Natural killer cell (primary cell): ENCODE measurements around the gene PARD3B. TPM values are rescaled to one million over a fixed set of nuclear protein-coding genes. Genes with fewer than 3 reads are reported as not detected.

Experiments
- ATAC-seq, 3 donors: fragments of 150-1000 bp in 2 of 3; fragments of 200-7000 bp in 1 of 3; cut with Tn5 transposase; 1 replicate in 1 of 3; 2 replicates in 2 of 3; pipeline ENCODE4 v1.10.0; 2021; ENCODE audit warnings: mild to moderate bottlenecking in 2 of 3, moderate library complexity in 2 of 3
- DNase-seq, 2 donors: peaks; one replicate each; pipeline versions ENCODE4 v3.0.0 to v3.0.0-alpha.2; 2013 to 2021; ENCODE audit warnings: mixed read lengths in 1 of 2
- H3K27ac ChIP-seq: one replicate; pipeline ENCODE4 v1.5.1; 2013; ENCODE audit warnings: mild to moderate bottlenecking, low read length
- H3K27me3 ChIP-seq: one replicate; pipeline ENCODE4 v1.6.1; 2013; ENCODE audit warnings: low read length; ENCODE audit not compliant: control insufficient read depth, insufficient read depth
- H3K36me3 ChIP-seq: one replicate; pipeline ENCODE4 v1.6.1; 2013; ENCODE audit warnings: low read length; ENCODE audit not compliant: control insufficient read depth, insufficient read depth
- H3K4me1 ChIP-seq: one replicate; pipeline ENCODE4 v1.6.1; 2013; ENCODE audit warnings: low read length; ENCODE audit not compliant: control insufficient read depth, insufficient read depth
- H3K4me3 ChIP-seq: one replicate; pipeline ENCODE4 v1.5.1; 2013; ENCODE audit warnings: low read length
- H3K9me3 ChIP-seq: one replicate; pipeline ENCODE4 v1.6.1; 2013; ENCODE audit warnings: low read length; ENCODE audit not compliant: control insufficient read depth, insufficient read depth
- H3K27ac Mint-ChIP-seq, 2 donors: one replicate each; pipeline ENCODE4 v1.8.0; 2022; ENCODE audit warnings: mild to moderate bottlenecking in 2 of 2, mixed read lengths in 2 of 2, moderate library complexity in 1 of 2
- H3K27me3 Mint-ChIP-seq, 2 donors: one replicate each; pipeline ENCODE4 v1.8.0; 2022; ENCODE audit warnings: low read depth in 2 of 2, mixed read lengths in 2 of 2
- H3K36me3 Mint-ChIP-seq: one replicate; pipeline ENCODE4 v1.8.0; 2022; ENCODE audit warnings: mixed read lengths
- H3K4me1 Mint-ChIP-seq, 2 donors: one replicate each; pipeline ENCODE4 v1.8.0; 2022; ENCODE audit warnings: mixed read lengths in 2 of 2
- H3K4me3 Mint-ChIP-seq: one replicate; pipeline ENCODE4 v1.8.0; 2022; ENCODE audit warnings: mild to moderate bottlenecking, moderate library complexity, mixed read lengths
- H3K9me3 Mint-ChIP-seq, 2 donors: one replicate each; pipeline ENCODE4 v1.8.0; 2022; ENCODE audit warnings: mixed read lengths in 2 of 2
- CTCF ChIP-seq: fragments of 200-600 bp; IDR thresholded peaks from one replicate; pipeline ENCODE4 v1.8.0; 2022; ENCODE audit warnings: antibody characterized with exemption
- WGBS: methylation state at CpG from one replicate; pipeline ENCODE4 v1.1.7; 2013; ENCODE audit warnings: missing lambda C conversion rate; ENCODE audit not compliant: insufficient coverage; 5-methylcytosine and 5-hydroxymethylcytosine counted together
- intact Hi-C: fragments of 100-400 bp; cut with micrococcal nuclease; formaldehyde crosslinking; loops from one replicate; pipeline ENCODE4 v1.14.2; 2022
- total RNA-seq, 4 donors: library from RNA; stranded (reverse); fragments of 120-200 nt in 1 of 4; gene quantifications; one replicate each; pipeline versions ENCODE4 v1.2.3 to v1.2.4, GENCODE V29; 2013 to 2022

The PARD3B gene
- total RNA-seq, 3 donors from 2014 or later (not counting 1 experiment from before 2014, with no cell fraction given): 0.13 to 0.45 TPM; not detected in 1

DNA sequence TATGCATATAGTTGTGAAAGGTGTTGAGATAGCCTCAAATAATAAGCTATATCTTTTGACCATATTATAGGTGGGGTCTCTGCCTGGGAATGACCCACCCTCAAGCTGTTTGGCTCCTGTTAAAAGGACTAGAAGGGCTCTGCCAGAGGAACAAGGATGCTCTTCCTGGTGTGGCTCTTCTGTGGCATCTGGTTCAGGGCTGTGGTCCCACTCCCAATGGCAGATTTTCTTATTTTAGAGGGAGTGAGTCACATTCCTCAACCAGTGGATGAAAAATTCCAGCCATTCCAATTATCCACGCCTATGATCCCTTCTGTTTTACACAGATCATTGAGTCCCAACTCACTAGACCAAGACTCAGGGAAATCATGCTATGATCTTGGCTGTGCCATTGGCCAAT lies 119.9 kb downstream of the PARD3B start:
- Mint-ChIP-seq H3K9me3 (peaks cover 0 to 2% of the 10 kb centered on the region in 2 donors), H3K36me3 (no peaks in the 10 kb centered on the region)
- H3K36me3 ChIP-seq: no peaks in the 10 kb centered on the region

GRCh38 chr2:204665771-204666170 lies 120.5 kb downstream of the PARD3B start:
- no peaks in the 10 kb centered on the region for H3K4me1 ChIP-seq
- WGBS: 87% methylated on average over 2 of the region's 2 CpGs
- no peak for ATAC-seq
- TF ChIP-seq CTCF: no peak
- intact Hi-C loops: no loop called here
- Mint-ChIP-seq H3K4me3 (no peak overlapping the region), H3K27me3 (peaks cover 0 to 3% of the 10 kb centered on the region in 2 donors), H3K36me3 (no peaks in the 10 kb centered on the region), H3K4me1 (no peaks in the 10 kb centered on the region), H3K9me3 (peaks cover 0 to 3% of the 10 kb centered on the region in 2 donors), H3K27ac (no peak overlapping the region)
- no peak for DNase-seq
- H3K4me3 ChIP-seq: no peak overlapping the region
- no peaks in the 10 kb centered on the region for H3K9me3 ChIP-seq
- H3K36me3 ChIP-seq: no peaks in the 10 kb centered on the region
- H3K27ac ChIP-seq: no peak overlapping the region
- no peaks in the 10 kb centered on the region for H3K27me3 ChIP-seq

More for the DNA sequence above, 119.9 kb downstream of the PARD3B start:
- Histone ChIP-seq H3K4me3 (no peak overlapping the region), H3K27ac (no peak overlapping the region), H3K27me3 (no peaks in the 10 kb centered on the region), H3K9me3 (no peaks in the 10 kb centered on the region), H3K4me1 (no peaks in the 10 kb centered on the region)
- H3K27ac Mint-ChIP-seq: no peak overlapping the region
- no peaks in the 10 kb centered on the region for H3K4me1 Mint-ChIP-seq
- TF ChIP-seq CTCF: no peak
- 100% methylated on average over 1 of the region's 1 CpG for WGBS
- DNase-seq (no peak), ATAC-seq (no peak)
- no peak overlapping the region for H3K4me3 Mint-ChIP-seq
- intact Hi-C loops: no loop called here
- peaks cover 0 to 3% of the 10 kb centered on the region in 2 donors for H3K27me3 Mint-ChIP-seq

- no peak overlapping the region for H3K4me3 ChIP-seq
- no peak for ATAC-seq
- no peak for TF ChIP-seq CTCF
- no peak for DNase-seq
- no peaks in the 10 kb centered on the region for H3K36me3 ChIP-seq
- intact Hi-C loops: no loop called here
- Mint-ChIP-seq H3K4me3 (no peak overlapping the region), H3K36me3 (no peaks in the 10 kb centered on the region), H3K9me3 (peaks cover 0 to 5% of the 10 kb centered on the region in 2 donors), H3K27me3 (peaks cover 0 to 3% of the 10 kb centered on the region in 2 donors), H3K27ac (no peak overlapping the region), H3K4me1 (no peaks in the 10 kb centered on the region)
- H3K27ac ChIP-seq: no peak overlapping the region
- 91% methylated on average over 2 of the region's 2 CpGs for WGBS
- no peaks in the 10 kb centered on the region for H3K4me1 ChIP-seq
- H3K9me3 ChIP-seq: no peaks in the 10 kb centered on the region
- H3K27me3 ChIP-seq: no peaks in the 10 kb centered on the region
Observed at GRCh38 chr2:204667990-204668389, 122.7 kb downstream of the PARD3B start.

GRCh38 chr2:204669382-204669781 lies 124.1 kb downstream of the PARD3B start:
- Mint-ChIP-seq H3K27me3 (peaks cover 0 to 3% of the 10 kb centered on the region in 2 donors), H3K27ac (no peak overlapping the region), H3K4me1 (no peaks in the 10 kb centered on the region), H3K36me3 (no peaks in the 10 kb centered on the region), H3K9me3 (peaks cover 0 to 5% of the 10 kb centered on the region in 2 donors), H3K4me3 (no peak overlapping the region)
- TF ChIP-seq CTCF: no peak
- no peaks in the 10 kb centered on the region for H3K36me3 ChIP-seq
- no peak for ATAC-seq
- intact Hi-C loops: no loop called here
- H3K9me3 ChIP-seq: no peaks in the 10 kb centered on the region
- DNase-seq: no peak
- H3K27ac ChIP-seq: no peak overlapping the region
- no peaks in the 10 kb centered on the region for H3K4me1 ChIP-seq
- H3K4me3 ChIP-seq: no peak overlapping the region
- WGBS: 98% methylated on average over 3 of the region's 3 CpGs
- H3K27me3 ChIP-seq: no peaks in the 10 kb centered on the region
